CD4-positive, alpha-beta T cell treated with Interleukin-15 for 1 hour (primary cell): ENCODE data around the gene LNP1.

ENCODE experiments used
- DNase-seq: peaks from one replicate; pipeline ENCODE4 v3.0.0-alpha.2; 2020

Gene LNP1

GRCh38 chr3:100483529-100483928 lies 82.2 kb downstream of the LNP1 start:
- no peak for DNase-seq

- DNase-seq = no peak
Observed at GRCh38 chr3:100486808-100487207, 85.5 kb downstream of the LNP1 start.

- DNase-seq = no peak
Observed at GRCh38 chr3:100489118-100489517, 87.8 kb downstream of the LNP1 start.

GRCh38 chr3:100492059-100493006 lies 91.0 kb downstream of the LNP1 start, which contains the start of gene TMEM45A:
TSS of gene TMEM45A (plus strand) at chr3:100492619. CDS start at chr3:100555212, 62,593 bp downstream.
- peak; percentile 79 for DNase-seq

- DNase-seq = no peak
Observed at GRCh38 chr3:100496711-100497261, 95.4 kb downstream of the LNP1 start.

- DNase-seq = no peak
Observed at GRCh38 chr3:100499651-100500050, 98.3 kb downstream of the LNP1 start.

- DNase-seq = no peak
Observed at GRCh38 chr3:100500320-100500880, 99.1 kb downstream of the LNP1 start.

GRCh38 chr3:100503448-100503847 lies 102.1 kb downstream of the LNP1 start:
- DNase-seq = no peak
